Embryonic facial prominence (tissue), 1 donor: Measurements from ENCODE around the gene CASP4.
"Not testable (repeated sequence)": the region's sequence is repeated elsewhere in the genome, so short reads cannot be mapped to it uniquely, and the experiment has no call there.

Source experiments
- DNase-seq: peaks from one replicate; pipeline ENCODE4 v3.0.0-alpha.2; 2016; ENCODE audit errors: extremely low spot score

CASP4 gene

DNA sequence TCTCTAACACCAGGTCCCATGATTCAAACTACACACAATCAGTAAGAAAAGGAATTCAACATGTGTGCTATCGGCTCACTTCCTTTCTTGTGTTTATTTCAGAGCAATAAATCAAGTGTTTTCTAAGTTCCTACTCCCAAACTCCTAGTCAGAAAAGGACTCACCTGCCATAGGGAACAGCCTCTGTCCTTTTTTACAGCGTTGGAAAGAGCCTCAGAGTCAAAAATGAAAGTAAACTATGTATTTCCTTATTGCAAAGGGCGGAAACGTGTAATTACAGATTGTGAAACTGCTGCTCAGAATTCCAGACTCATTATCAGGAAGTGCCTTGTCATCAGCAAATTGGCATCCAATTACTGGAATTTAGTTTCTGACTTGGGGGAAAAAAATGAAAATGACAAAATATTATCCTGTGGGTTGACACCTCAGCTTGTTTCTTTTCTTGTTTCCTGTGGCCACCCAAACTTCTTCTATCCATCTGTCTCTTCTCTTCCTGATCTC lies at the start of gene CASP4:
Gene CASP4 (minus strand): TSS at position 220 of the 501 bp plus-strand sequence. CDS start 49 bp downstream, at position 171.
- DNase-seq = no peak

DNA sequence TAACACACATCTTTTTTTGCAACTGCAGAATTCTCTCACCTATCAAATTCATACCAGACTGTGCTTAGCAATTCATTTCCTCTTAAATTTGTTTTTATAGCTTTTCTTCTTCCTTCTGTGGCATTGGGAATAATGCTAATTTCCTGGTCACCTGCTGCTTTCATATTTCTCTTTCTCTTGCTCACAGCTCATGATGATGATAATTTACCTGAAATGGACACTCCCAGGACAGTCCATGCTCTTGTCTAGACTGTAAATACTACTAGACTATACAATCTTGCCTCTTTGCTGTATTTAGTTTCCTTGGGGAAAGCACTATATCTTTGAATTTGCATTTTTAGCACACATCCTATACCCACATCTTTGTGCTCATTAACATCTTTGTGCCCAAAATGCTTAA lies 39.1 kb upstream of the CASP4 start:
- DNase-seq = no peak

DNA sequence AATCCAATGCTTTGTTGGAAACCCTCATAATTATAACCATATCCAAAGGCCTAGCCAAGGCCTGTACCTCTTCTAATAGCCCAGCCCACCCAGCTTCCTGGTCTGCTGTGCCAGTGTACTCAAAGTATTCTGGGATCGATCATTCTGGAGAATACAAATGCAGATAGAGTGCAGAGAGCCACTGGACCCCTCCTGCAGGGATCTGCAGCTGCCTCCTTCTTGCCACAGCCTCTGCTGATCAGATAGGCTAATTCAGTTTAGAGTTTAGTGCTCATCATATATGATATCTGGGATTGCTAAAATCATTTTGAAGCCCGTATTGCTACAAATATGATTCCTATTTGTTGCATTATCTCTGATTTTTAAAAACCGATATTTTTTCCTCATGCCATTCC lies 37.1 kb upstream of the CASP4 start:
- DNase-seq = no peak

GRCh38 chr11:105004021-105004420 lies 35.6 kb upstream of the CASP4 start:
- DNase-seq = no peak

DNA sequence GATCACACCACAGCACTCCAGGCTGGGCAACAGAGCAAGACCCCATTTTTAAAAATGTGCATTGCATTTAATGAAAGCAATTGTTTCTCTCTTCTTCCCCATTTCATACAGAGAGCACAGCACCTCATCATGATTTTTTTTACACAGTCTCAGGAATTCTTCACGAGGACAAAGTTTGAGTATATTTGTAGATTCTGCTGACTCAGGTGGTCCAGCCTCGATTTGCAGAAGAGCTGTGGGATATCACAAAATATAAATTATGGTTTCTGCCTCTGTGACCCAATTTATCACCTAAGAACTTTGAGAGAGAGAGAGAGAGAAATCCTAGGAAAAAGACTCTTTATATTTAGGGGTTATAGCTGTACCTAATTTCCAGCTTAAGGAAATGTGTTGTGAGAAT lies 34.8 kb upstream of the CASP4 start:
- no peak for DNase-seq

GRCh38 chr11:105000797-105001196 lies 32.4 kb upstream of the CASP4 start:
- no peak for DNase-seq

- DNase-seq = no peak
These were observed 31.8 kb upstream of the CASP4 start for GRCh38 chr11:105000167-105000566.

DNA sequence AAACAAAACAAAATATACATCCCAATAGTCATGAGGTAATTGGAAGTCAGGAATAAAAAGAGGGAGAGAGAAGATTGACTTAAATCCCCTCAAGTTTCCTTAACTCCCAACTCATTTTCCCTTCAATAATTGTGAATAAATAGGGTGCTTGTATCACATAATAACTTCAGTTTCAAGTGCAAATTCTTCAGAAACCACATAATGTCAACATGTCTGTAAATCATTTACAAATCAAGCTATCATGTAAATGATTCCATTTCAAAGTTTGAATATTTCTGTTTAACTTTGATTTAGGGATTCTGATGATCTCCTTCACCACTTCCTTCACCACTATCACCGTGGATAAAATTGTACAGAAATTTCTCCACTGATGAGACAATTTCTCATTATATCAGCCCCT lies 31.3 kb upstream of the CASP4 start:
- no peak for DNase-seq

GRCh38 chr11:104997288-104997687 lies 28.9 kb upstream of the CASP4 start:
- no peak for DNase-seq

DNA sequence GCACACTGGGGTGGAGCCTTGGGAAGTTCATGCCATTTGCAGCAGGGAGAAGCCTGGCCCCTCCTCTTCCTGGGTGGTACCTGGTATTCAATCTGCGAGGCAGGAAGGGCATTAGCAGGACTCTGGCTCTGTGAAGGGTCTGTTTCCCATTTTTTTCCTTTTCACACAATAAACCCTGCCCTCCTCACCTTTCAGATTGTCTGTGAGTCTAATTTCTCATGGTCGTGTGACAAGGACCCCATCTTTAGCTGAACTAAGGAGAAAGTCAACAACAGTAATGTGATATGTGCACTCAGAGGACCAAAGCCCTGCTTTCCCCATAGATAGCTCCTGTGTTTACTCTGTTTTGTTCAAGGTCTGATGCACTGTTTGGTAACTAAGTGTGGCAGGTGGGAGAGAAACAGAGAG lies 26.6 kb upstream of the CASP4 start:
- DNase-seq = no peak

- DNase-seq = no peak
These were observed 24.4 kb upstream of the CASP4 start for GRCh38 chr11:104992781-104993180.

GRCh38 chr11:104991994-104992393 lies 23.6 kb upstream of the CASP4 start:
- no peak for DNase-seq

DNA sequence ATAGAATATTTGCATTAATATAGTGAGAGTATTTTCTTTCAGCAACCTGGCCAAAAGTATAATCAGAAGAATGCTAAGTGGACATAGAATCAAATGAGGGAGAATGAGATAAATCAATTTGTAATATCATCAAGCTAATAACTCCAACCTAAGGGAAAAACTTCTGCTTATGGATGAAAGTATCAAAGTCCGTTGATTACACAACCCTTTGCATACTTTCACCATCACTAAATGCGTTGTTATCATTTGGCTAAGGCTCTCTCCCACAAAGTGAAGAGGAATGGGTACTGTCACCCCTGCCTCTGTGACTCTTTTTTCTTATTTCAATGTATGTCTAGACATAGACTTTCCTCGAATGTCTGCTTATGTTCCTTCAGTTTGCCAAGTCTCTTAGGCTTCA lies 16.4 kb upstream of the CASP4 start:
- DNase-seq = no peak

- no peak for DNase-seq
These were observed 11.5 kb upstream of the CASP4 start for GRCh38 chr11:104979839-104980238.

- DNase-seq = no peak
These were observed 5.2 kb upstream of the CASP4 start for GRCh38 chr11:104973616-104974015.

GRCh38 chr11:104972924-104973323 lies 4.5 kb upstream of the CASP4 start:
- not testable (repeated sequence) for DNase-seq

DNA sequence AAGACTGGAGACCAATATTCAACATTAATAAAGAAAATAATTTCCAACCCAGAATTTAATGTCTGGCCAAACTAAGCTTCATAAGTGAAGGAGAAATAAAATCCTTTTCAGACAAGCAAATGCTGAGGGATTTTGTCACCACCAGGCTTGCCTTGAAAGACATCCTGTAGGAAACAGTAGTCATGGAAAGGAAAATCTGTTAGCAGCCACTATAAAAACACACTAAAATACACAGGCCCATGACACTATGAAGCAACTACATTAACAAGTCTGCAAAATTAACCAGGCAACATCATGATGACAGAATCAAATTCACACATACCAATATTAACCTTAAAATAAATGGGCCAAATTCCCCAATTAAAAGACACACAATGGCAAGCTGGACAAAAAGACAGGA lies 2.4 kb upstream of the CASP4 start:
- no peak for DNase-seq

DNA sequence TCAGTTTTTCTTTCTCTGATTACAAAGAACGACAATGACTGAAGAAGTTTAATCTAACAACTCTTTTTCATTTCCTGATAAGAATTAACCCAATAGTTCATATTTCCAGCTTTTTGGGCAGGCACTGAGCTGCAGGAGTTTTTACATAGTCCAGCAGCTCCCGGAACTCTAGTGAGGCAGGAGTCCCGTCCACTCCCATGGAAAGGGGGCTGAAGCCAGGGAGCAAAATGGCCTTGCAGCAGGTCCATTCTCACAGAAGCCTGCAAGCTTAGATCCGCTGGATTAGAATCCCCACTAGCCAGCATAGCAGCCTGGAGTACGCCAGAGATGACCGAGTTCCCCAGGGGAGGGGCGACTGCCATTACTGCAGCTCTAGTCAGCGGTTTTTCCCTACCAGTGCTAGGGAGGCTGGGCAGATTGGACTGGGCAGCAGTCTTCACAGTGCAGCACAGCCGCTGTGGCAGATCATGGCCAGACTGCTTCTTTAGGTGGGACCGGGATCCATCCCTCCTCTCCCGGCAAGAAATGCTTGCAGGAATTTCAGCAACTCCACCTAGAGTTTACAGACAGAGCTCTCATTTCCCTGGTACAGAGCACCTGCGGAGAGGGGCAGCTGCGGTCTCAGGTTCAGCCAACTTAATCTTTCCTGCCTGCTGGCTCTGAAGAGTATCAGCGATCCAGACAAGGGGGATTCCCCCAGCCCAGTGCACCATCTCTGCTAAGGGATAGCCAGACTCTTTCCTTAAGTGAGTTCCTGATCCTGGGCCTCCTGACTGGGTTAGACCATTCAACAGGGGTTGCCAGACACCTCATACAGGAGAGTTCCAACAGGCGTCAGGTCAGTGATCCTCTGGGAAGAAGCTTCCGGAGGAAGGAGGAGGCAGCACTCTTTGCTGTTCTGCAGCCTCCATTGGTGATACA lies 742 bp upstream of the CASP4 start:
- no peak for DNase-seq

DNA sequence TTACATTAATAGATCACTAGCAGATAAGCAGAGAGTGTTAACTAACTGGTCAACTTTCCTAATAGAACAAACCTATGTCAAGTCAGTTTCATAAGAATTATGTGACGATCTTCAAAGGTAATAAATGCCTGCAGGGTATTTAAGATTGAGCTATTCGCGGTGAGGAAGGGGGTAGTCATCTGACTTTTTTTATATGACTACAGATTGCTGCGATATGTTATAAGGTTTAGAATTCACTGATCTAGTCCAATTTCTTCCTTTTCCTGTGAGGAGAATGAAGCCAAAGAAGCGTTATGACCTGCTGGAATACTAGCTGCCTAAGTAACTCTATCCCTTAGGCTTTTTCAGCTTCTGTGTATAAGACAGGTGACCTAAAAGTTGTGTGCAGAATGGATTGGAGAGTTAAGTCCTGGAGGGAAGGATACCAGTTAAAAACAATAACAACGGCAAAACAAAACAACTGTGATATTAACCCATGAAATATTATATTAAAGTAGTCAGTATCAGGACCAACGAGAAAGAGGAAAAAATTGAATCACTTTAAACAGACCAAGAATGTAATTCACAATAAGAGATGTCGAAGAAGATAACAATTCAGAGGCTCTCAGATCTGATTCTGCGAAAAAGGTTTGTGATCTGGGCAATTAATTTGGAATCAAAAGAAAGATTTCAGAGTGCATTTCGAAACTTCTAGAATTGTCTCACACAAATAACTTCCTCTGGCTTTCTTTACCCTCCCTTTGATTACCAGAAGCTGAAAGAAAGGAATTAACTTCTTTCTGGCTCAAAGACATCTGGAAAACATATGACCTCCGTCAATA lies 630 bp downstream of the CASP4 start:
- DNase-seq = no peak

DNA sequence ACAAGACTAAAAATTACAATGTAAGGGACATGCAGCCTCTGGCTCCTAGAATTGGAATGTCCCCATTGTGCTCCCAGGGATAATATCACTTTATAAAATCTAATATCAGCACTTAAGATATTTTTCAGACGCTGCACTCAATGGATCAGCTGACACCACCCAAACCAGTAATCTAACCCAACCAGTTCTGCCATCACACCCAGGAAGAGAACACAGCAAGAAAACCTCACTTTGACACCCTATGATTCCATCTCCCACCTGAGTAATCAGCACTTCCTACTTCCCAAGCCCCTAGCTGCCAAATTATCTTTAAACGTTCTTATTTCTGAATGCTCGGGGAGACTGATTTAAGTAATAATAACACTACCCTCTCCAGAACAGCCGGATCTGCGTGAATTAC lies 2.6 kb downstream of the CASP4 start:
- no peak for DNase-seq

DNA sequence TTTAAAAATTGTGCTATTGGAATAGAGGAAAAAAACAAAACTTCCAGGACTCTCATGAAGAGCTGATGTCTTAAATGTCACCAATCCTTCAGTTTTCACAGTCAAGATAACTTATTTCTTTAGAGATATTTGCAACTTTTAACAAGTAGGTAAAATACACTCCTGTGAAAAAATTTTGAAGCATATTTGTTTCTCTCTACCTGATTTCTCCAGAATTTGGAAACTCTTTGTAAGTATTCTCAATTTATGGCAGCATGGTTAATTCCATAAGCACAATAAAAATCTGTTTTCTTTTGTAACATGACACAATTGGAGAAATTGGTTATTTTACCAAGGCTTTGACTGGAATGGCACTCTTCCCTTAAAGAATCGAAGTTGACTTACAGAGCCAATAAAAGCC lies 4.1 kb downstream of the CASP4 start:
- DNase-seq = no peak

- DNase-seq = no peak
These were observed 5.5 kb downstream of the CASP4 start for GRCh38 chr11:104962852-104963251.

DNA sequence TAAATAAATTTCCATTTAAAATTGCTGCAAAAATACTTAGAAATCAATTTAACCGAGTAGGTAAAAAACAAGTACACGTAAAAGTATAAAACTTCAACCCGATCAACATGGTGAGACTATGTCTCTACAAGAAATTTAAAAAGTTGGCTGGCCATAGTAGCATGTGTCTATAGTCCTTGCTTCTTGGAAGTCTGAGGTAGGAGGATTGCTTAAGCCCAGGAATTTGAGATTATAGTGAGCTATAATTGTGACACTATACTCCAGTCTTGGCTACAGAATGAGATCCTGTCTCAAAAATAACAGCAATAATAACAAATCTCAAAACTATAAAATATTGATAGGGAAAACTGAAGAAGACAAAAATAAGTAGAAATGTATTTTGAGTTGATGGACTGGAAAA lies 11.1 kb downstream of the CASP4 start:
- DNase-seq = no peak
